Osteocyte (in vitro differentiated cells): ENCODE measurements around the gene CUBN. TPM values are rescaled to one million over a fixed set of nuclear protein-coding genes. Genes with fewer than 3 reads are reported as not detected.

ENCODE experiments used
- DNase-seq: peaks from one replicate; pipeline ENCODE4 v3.0.0; 2021; ENCODE audit warnings: mixed read lengths; ENCODE audit not compliant: unreplicated experiment; ENCODE audit errors: extremely low spot score
- H3K27ac Mint-ChIP-seq: one replicate; pipeline ENCODE4 v1.8.0; 2021; ENCODE audit warnings: mild to moderate bottlenecking, mixed read lengths; ENCODE audit not compliant: unreplicated experiment
- H3K27me3 Mint-ChIP-seq: one replicate; pipeline ENCODE4 v1.8.0; 2021; ENCODE audit warnings: mixed read lengths; ENCODE audit not compliant: unreplicated experiment
- H3K36me3 Mint-ChIP-seq: one replicate; pipeline ENCODE4 v1.8.0; 2021; ENCODE audit warnings: mixed read lengths; ENCODE audit not compliant: unreplicated experiment
- H3K4me1 Mint-ChIP-seq: one replicate; pipeline ENCODE4 v1.8.0; 2021; ENCODE audit warnings: mixed read lengths; ENCODE audit not compliant: unreplicated experiment
- H3K4me3 Mint-ChIP-seq: one replicate; pipeline ENCODE4 v1.8.0; 2021; ENCODE audit warnings: mild to moderate bottlenecking, moderate library complexity, mixed read lengths; ENCODE audit not compliant: unreplicated experiment
- H3K9me3 Mint-ChIP-seq: one replicate; pipeline ENCODE4 v1.8.0; 2021; ENCODE audit warnings: mixed read lengths; ENCODE audit not compliant: unreplicated experiment
- CTCF ChIP-seq: fragments of 200-600 bp; sonication (generic); IDR thresholded peaks from 2 replicates; pipeline ENCODE4 v1.5.0; 2021; ENCODE audit warnings: antibody characterized with exemption, mild to moderate bottlenecking, moderate library complexity
- total RNA-seq: library from RNA; stranded (reverse); gene quantifications from 2 replicates; pipeline ENCODE4 v1.2.1, GENCODE V29; 2021

Gene CUBN
- total RNA-seq, 1 donor from 2014 or later, result 1.4 TPM

DNA sequence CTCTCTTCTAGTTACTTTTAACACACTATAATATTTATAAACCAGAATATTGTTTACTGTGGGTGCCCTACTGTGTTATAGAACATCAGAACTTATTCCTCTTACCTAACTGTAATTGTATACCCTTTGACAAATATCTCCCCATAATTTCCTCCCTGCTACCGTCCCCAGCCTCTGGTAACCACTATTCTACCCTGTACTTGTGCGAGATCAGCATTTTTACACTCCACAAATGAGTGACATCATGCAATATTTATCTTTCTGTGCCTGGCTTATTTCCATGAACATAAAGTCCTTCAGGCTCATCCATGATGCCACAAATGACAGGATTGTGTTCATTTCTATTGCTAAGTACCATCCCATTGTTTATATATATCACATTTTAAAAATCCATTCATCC lies 172.6 kb downstream of the CUBN start:
- Mint-ChIP-seq H3K4me3 (no peak overlapping the region), H3K27me3 (no peaks in the 10 kb centered on the region), H3K9me3 (no peaks in the 10 kb centered on the region), H3K4me1 (peaks cover 14% of the 10 kb centered on the region), H3K36me3 (no peaks in the 10 kb centered on the region), H3K27ac (no peak overlapping the region)
- TF ChIP-seq CTCF, result no peak
- DNase-seq, result no peak

GRCh38 chr10:16954280-16955030 lies 175.2 kb downstream of the CUBN start:
- Mint-ChIP-seq H3K27me3 (no peaks in the 10 kb centered on the region), H3K9me3 (no peaks in the 10 kb centered on the region), H3K4me3 (no peak overlapping the region), H3K36me3 (no peaks in the 10 kb centered on the region), H3K4me1 (peaks cover 29% of the 10 kb centered on the region), H3K27ac (no peak overlapping the region)
- no peak for DNase-seq
- TF ChIP-seq CTCF, result no peak

GRCh38 chr10:16953270-16953669 lies 176.3 kb downstream of the CUBN start:
- Mint-ChIP-seq H3K36me3 (no peaks in the 10 kb centered on the region), H3K4me3 (no peak overlapping the region), H3K27ac (no peak overlapping the region), H3K9me3 (no peaks in the 10 kb centered on the region), H3K4me1 (peaks cover 29% of the 10 kb centered on the region), H3K27me3 (no peaks in the 10 kb centered on the region)
- no peak for TF ChIP-seq CTCF
- no peak for DNase-seq

DNA sequence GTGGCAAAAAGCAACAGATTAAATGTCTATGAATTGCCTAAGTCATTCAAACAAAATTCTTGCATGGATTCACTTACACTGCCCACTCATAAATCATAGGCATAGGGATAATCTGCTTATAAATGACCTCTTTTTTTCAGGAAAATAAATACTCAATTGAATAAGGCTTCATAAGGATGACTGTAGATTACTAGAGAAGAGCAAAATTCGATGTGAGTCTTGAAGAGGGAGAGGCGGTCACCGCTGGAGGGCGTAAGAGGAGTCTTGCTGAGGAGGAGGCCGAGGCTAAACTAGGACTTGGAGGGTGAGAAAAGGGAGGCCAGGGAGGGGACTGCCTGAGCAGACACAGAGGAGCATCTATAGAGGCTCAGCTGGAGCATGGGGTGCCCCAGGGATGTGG lies 177.0 kb downstream of the CUBN start:
- H3K9me3 Mint-ChIP-seq, result no peaks in the 10 kb centered on the region
- no peaks in the 10 kb centered on the region for H3K27me3 Mint-ChIP-seq
- peak overlapping the region; percentile 77 for H3K27ac Mint-ChIP-seq
- no peaks in the 10 kb centered on the region for H3K36me3 Mint-ChIP-seq
- H3K4me3 Mint-ChIP-seq, result no peak overlapping the region
- H3K4me1 Mint-ChIP-seq, result peaks cover 29% of the 10 kb centered on the region
- DNase-seq, result no peak
- TF ChIP-seq CTCF, result no peak

GRCh38 chr10:16952080-16952479 lies 177.5 kb downstream of the CUBN start:
- no peak overlapping the region for H3K4me3 Mint-ChIP-seq
- no peak for TF ChIP-seq CTCF
- H3K9me3 Mint-ChIP-seq, result no peaks in the 10 kb centered on the region
- peaks cover 29% of the 10 kb centered on the region for H3K4me1 Mint-ChIP-seq
- H3K27me3 Mint-ChIP-seq, result no peaks in the 10 kb centered on the region
- no peak for DNase-seq
- H3K36me3 Mint-ChIP-seq, result no peaks in the 10 kb centered on the region
- peak overlapping the region; percentile 77 for H3K27ac Mint-ChIP-seq
